Measurements from ENCODE around the gene SPIB.
A peak's percentile ranks its signal among the peaks of the same experiment; 100 is the strongest.
"Not testable (repeated sequence)": the region's sequence is repeated elsewhere in the genome, so short reads cannot be mapped to it uniquely, and the experiment has no call there.

SPIB gene

DNA sequence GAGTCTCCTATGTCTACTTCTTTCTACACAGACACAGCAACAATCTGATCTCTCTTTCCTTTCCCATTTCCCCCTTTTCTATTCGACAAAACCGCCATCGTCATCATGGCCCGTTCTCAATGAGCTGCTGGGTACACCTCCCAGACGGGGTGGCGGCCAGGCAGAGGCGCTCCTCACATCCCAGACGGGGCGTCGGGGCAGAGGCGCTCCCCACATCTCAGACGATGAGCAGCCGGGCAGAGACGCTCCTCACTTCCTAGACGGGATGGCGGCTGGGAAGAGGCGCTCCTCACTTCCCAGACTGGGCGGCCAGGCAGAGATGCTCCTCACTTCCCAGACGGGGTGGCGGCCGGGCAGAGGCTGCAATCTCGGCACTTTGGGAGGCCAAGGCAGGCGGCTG is 27.8 kb upstream of the SPIB start:
- DNase-seq (ENCODE audit: low spot score) = not testable (repeated sequence)

DNA sequence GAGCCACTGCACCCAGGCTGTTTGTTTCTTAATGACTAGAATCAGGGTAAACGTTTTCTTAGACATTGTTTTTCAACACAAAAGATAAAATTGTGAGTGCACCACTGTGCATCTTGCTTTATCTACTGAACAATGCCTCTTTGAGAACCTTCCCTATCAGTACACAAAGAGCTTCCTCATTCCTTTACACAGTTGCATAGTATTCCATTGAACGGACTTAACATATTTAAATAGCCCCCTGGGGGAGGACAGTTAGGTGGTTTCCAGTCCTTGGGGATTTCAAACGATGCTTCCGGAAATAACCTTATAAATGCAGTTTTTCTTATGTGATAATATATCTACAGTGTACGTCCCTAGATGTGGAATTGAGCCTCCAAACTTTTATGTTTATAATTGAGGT is 26.0 kb upstream of the SPIB start:
- no peak for DNase-seq (ENCODE audit: low spot score)

DNA sequence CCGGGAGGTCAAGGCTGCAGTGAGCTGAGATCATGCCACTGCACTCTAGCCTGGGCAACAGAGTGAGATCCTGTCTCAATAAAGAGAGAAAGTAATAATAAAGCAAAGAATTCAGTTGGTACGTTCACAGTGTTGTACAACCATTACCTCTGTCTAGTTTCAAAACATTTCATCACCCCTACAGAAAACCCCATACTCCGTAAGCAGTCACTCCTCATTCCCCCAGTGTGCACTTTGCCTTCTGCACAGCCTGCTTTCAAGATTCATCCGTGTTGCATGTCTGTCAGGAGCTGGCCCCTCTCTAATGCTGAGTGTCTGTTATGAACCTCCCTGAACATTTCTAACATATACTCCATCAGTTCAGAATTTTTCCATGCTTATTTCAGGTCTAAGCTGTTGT is 25.1 kb upstream of the SPIB start:
- no peak for DNase-seq (ENCODE audit: low spot score)

DNA sequence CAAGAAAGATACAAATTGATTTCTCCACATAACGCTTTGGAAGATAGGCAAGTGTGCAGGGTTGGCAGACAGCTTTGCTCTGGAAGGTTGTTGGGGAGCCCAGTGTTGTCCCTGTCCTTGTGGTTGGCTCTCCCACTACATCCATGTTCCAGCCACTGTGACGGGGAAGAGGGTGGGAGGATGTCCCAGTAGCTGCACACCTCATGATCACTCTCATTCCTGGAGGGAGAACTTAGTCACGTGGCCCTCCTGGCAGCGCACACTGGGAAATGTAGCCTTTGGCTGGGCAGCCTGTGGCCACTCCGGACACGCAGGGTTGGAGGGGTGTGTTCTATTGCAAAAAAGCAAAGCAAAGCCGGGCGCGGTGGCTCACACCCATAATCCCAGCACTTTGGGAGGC is 24.7 kb upstream of the SPIB start:
- no peak for DNase-seq (ENCODE audit: low spot score)

DNA sequence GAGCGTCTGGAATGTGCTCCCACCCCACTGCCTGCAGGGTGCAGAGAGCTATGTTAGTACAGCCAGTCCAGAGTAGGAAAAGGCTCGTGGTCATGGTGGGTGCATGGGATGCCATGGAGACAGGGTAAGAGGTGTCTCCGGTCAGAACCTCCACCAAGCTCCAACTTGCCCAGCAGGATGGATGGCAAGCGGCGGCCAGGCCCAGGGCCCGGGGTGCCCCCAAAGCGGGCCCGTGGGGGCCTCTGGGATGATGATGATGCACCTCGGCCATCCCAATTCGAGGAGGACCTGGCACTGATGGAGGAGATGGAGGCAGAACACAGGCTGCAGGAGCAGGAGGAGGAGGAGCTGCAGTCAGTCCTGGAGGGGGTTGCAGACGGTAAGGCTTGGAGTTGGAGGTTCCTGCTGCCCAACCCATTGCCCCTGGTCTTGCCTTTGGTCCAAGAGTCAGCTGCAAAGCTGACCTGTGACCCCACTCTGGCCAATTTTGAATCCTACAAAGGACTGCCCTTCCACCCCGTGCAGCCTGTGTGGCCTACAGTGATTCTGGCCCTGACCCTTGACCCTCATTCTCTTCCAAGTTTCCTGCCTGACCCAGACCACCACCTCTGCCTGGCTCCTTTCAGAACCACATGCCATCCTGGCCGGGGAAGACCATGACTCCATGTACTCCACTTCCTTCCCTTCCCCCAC is 19.9 kb upstream of the SPIB start:
- no peak for DNase-seq (ENCODE audit: low spot score)

DNA sequence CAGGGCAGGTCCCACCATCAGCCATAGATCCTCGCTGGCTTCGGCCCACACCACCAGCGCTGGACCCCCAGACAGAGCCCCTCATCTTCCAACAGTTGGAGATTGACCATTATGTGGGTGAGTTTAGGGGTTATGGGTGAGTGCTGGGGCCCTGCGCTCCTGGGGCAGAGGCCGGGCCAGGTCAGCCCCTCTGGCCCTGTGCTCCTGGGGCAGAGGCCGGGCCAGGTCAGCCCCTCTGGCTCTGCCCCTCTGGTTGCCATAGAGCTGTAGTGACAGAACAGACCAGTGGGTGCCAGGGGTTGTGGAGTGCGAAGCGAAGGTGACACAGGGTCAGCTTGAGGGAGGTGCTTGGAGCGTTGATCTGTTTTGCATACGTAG is 19.4 kb upstream of the SPIB start:
- no peak for DNase-seq (ENCODE audit: low spot score)

DNA sequence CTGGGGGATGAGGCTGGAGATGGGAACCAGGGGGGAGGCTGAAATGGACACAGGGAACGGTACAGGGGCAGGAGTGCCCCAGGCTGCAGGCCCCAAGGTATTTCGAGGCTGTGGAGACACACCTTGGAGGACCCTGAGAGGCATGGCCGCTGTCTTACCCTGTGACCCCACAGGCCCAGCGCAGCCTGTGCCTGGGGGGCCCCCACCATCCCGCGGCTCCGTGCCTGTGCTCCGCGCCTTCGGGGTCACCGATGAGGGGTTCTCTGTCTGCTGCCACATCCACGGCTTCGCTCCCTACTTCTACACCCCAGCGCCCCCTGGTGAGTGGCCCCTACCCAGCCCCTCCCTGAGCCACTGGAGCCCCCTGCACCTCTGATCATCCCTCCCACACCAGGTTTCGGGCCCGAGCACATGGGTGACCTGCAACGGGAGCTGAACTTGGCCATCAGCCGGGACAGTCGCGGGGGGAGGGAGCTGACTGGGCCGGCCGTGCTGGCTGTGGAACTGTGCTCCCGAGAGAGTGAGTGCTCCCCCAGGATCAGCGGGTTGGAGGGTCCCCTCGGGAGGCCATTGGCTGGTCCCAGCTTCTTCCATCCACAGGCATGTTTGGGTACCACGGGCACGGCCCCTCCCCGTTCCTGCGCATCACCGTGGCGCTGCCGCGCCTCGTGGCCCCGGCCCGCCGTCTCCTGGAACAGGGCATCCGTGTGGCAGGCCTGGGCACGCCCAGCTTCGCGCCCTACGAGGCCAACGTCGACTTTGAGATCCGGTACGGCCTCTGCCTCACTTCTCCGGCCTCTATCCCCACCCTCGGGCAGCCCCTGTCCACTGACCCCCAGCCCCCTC is 16.9 kb upstream of the SPIB start:
- DNase-seq (ENCODE audit: low spot score) = no peak

DNA sequence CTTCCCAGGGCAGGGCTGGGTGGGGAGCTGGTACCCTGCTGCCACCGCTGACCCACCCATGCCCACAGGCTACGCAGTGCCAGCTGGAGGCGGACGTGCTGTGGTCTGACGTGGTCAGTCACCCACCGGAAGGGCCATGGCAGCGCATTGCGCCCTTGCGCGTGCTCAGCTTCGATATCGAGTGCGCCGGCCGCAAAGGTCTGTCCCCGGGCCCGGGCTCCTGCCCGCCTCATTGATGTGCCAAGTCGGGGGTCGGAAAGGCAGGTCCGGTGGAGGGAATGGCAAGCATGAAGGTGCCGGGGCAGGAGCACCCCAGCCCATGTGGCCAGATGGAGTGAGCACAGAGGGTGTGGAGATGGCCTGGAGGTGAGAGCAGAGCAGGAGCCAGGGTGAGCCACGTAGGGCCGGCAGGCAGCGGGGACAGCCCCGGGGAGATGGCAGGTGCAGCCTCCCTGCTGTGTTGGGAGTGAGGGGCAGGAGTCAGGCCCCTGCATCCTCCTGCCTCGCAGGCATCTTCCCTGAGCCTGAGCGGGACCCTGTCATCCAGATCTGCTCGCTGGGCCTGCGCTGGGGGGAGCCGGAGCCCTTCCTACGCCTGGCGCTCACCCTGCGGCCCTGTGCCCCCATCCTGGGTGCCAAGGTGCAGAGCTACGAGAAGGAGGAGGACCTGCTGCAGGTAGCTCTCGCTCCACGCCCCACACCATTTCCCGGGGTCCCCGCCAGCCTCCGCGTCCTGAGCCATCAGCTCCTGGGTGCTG is 16.0 kb upstream of the SPIB start:
- DNase-seq (ENCODE audit: low spot score) = no peak

DNA sequence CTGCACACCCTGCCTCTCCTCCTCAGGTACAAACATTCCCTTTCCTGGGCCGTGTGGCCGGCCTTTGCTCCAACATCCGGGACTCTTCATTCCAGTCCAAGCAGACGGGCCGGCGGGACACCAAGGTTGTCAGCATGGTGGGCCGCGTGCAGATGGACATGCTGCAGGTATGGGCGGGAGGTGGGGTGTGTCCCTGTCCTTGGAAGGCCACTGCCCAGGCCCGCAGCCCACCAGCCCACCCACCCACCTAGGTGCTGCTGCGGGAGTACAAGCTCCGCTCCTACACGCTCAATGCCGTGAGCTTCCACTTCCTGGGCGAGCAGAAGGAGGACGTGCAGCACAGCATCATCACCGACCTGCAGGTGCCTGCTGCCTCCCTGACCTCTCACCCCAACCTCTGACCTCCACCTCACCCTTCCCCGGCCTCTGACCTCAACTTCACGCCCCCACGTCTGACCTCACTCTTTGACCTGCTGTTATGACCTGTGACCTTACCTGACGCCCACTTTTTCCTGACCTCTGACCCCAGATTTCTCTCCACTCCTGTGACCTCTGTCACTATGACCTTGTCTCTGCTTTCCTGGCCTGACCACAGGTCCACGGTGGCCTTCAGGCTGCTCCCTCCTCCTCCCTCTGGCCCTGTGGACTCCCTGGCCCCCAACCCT is 12.4 kb upstream of the SPIB start:
- DNase-seq (ENCODE audit: low spot score) = no peak

DNA sequence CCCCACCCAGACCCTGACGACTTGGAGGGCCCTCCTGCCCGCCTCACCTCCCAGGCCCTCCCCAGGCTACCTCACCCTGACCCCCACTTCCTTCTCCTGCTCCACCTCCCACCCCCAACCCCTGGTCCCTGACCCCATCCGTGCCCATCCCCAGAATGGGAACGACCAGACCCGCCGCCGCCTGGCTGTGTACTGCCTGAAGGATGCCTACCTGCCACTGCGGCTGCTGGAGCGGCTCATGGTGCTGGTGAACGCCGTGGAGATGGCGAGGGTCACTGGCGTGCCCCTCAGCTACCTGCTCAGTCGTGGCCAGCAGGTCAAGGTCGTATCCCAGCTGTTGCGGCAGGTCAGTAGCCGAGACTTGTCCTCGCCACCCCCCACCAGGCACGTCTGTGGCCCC is 11.9 kb upstream of the SPIB start:
- DNase-seq (ENCODE audit: low spot score) = no peak

DNA sequence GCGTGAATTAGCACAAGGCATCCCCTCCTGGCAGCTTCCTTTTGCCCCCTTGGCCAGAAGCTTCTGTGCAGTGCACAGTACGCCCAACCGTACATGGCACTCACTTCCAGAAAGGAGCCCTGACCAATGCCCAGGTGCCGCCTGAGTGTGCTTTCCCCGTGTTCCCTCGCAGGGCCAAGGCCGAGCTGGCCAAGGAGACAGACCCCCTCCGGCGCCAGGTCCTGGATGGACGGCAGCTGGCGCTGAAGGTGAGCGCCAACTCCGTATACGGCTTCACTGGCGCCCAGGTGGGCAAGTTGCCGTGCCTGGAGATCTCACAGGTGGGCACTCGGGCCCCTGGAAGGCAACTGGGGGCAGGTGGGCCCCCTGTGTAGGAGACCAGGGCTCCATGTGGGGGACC is 9.4 kb upstream of the SPIB start:
- DNase-seq (ENCODE audit: low spot score) = no peak

DNA sequence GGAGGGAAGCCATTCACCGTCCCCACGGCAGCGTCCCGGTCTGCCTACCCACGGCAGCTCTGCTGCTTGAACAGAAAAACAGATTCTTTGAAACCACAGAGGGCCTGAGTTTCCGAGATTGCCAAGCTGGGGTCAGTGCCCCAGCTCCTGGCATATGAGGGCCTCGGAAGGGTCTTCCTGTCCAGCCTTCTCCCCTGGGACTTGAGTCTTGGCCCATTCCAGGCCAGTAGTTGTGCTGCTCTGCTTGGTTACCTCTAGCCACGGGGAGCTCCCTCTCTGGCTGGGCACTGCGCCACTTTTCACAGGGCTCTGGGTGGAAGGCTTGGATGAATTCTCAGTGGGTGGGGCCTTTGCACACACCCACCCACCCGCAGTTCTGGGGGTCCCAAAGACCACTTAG is 8.6 kb upstream of the SPIB start:
- DNase-seq (ENCODE audit: low spot score) = no peak

DNA sequence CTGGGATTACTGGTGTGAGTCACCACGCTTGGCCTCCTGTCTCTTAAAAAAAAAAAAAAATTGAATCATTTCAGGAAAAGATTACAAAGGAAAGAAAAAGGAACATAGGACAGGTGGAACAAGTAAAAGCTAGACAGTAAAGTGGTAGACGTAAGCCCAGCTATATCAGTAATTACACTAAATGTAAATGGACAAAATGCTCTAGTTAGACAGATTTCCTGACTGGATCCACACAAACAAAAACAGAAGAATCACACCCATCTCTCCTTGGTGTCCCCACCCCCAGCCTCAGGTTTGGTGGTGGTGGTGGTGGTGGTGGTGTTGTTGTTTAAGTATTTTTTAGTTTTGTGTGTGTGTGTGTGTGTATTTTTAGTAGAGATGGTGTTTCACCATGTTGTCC is 6.3 kb upstream of the SPIB start:
- DNase-seq (ENCODE audit: low spot score) = no peak

DNA sequence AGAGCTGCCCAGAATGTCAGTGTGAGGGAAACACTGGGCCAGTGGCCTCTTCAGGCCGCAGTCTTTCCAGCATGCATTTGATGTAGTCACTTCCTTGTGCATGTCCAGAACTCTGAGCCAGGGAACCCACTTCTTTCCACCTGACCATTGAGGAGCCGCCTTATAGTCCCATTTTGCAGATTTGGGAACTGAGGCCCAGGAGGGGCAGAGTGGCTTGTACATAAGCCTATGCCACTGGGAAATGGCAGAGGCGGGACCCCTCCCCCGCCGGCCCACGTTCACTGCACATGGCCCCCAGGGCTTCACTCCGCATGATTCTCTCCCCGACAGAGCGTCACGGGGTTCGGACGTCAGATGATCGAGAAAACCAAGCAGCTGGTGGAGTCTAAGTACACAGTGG is 5.6 kb upstream of the SPIB start:
- DNase-seq (ENCODE audit: low spot score) = no peak

DNA sequence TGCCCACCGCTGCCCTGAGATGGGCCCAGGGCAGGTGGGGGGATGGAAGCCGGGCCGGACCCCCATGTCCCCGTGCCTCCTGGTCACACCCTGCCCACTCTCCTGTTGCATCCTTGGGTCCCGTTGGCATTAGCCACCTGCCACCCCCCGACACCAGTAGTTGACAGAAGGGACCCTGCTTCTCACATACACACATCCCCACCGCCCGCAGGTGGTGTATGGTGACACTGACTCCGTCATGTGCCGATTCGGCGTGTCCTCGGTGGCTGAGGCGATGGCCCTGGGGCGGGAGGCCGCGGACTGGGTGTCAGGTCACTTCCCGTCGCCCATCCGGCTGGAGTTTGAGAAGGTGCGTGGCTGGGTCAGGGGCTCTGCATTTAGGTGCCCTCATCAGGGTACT is 5.2 kb upstream of the SPIB start:
- DNase-seq (ENCODE audit: low spot score) = no peak

DNA sequence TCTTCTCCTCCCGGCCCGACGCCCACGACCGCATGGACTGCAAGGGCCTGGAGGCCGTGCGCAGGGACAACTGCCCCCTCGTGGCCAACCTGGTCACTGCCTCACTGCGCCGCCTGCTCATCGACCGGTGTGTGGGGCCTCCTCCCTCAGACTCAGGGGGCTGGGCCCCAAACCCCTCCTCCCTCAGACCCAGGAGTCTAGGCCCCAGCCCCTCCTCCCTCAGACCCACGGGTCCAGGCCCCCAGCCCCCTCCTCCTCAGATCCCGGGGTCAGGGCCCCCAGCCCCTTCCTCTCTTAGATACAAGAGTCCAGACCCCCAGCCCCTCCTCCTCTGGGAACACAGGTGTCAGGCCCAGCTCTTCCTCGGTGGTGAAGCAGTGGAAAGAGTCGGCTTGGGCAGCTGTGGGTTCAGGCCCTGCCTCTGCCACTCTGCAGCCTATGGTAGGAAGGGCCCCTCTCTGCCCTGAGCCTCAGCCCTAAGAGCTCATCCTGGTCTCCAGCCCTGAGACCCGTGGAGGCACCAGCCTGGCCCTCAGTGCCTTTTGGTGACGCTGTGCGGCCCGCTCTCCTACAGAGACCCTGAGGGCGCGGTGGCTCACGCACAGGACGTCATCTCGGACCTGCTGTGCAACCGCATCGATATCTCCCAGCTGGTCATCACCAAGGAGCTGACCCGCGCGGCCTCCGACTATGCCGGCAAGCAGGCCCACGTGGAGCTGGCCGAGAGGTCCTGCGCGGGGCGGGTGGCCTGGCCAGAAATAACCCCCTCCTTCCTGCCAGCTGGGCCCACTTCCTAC is 3.7 kb upstream of the SPIB start:
- DNase-seq (ENCODE audit: low spot score) = peak; percentile 92

DNA sequence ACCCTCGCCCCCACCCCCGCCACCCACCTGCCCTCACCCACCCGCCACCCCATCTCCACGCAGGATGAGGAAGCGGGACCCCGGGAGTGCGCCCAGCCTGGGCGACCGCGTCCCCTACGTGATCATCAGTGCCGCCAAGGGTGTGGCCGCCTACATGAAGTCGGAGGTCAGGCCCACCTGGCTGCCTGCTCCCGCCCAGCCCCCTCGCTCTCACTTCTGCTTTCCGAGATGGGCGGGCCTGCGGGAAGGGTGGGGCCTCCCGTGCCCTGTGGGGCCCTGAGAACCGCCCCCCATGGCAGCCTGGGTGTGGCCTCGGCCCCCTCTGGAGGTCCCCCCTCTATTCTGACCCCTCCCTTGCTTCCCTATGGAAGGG is 3.1 kb upstream of the SPIB start:
- DNase-seq (ENCODE audit: low spot score) = no peak

DNA sequence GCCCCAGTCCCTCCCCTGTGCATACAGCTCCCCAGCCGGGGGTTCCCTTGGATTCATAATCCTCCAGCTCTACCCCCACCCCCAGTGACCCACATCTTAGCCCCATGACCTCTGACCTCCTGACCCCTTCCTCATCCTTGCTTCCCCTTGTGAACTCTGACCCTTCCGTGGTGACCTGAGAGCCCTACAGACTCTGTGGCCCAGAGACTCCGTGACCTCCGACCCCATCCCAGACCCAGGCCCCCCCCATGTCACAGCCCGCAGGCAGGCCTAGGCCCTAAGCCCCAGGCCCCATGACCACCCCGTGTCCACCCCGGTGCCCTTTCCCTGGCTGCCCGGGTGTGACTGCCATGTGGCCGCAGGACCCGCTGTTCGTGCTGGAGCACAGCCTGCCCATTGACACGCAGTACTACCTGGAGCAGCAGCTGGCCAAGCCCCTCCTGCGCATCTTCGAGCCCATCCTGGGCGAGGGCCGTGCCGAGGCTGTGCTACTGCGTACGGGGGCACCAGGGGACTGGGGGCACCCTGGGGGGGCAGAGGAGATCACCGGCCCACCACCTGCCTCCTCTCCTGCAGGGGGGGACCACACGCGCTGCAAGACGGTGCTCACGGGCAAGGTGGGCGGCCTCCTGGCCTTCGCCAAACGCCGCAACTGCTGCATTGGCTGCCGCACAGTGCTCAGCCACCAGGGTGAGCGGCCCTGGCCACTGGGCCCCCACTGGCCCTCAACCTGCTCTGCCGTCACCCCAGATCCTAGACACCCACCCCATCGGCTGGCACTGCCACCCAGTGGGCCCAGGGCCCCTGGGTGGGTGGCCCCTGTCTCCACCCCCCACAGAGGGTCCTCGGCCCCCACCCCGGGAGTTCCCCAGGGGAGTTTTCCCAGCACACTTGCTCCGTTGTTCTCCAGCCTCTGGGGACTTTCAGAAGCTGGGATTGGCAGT is 2.4 kb upstream of the SPIB start:
- no peak for DNase-seq (ENCODE audit: low spot score)

DNA sequence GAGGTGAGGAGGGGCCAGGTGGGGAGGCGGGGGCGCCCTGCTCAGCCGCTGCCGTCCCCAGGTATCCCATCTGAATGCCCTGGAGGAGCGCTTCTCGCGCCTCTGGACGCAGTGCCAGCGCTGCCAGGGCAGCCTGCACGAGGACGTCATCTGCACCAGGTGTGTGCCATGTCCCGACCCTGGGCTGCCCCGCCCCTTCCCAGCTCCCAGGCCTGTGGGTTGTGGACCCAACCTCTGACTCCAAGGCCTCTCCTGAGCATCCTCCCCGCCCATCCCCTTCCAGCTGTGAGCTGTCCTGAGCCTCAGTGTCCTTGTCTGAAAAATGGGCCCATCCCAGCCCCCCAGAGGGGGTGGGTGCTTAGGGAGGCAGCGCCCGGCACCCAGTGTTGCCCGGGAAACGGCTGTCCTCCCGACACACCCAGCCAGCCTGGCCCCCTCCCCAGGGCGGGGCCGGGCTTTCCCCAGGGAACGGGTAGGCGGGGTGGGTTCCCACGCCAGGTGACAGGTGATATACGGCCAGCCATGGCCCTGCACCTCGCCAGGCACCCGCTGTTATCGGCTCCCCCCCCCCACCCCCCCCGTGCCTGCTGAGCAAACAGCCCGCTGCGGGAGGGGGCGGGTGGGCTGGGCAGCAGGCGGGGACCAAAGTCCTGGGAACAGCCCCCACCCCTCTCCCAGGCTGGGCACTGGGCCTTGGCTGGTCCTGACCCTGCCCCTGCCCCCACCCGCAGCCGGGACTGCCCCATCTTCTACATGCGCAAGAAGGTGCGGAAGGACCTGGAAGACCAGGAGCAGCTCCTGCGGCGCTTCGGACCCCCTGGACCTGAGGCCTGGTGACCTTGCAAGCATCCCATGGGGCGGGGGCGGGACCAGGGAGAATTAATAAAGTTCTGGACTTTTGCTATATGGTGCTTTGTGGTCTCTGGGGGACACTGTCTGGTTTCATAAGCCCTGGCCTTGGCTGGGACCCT is 1.3 kb upstream of the SPIB start:
- DNase-seq (ENCODE audit: low spot score) = no peak

Measured in AG20443 (cell line).